Smooth muscle cell (in vitro differentiated cells): Measurements from ENCODE around the gene ROR2. TPM values are rescaled to one million over a fixed set of nuclear protein-coding genes. Genes with fewer than 3 reads are reported as not detected.

Experiments
- DNase-seq: peaks from one replicate; lab custom pipeline; 2025; ENCODE audit not compliant: unreplicated experiment; lab: John Stamatoyannopoulos, UW
- H2AFZ ChIP-seq: fragments of 200-600 bp; sonication (generic); 2 replicates; pipeline ENCODE4 v1.6.0; 2016; ENCODE audit warnings: antibody characterized with exemption, low read depth, mild to moderate bottlenecking
- H3F3A ChIP-seq: fragments of 200-600 bp; sonication (generic); 2 replicates; pipeline ENCODE4 v1.6.0; 2017; ENCODE audit warnings: antibody characterized with exemption, low read depth
- H3K27ac ChIP-seq: fragments of 200-600 bp; sonication (generic); 2 replicates; pipeline ENCODE4 v1.5.1; 2016; ENCODE audit warnings: low read depth, mild to moderate bottlenecking
- H3K27me3 ChIP-seq: fragments of 200-600 bp; sonication (generic); 2 replicates; pipeline ENCODE4 v1.6.1; 2016; ENCODE audit warnings: low read depth, mild to moderate bottlenecking
- H3K36me3 ChIP-seq: fragments of 200-600 bp; sonication (generic); 2 replicates; pipeline ENCODE4 v1.5.1; 2016; ENCODE audit warnings: low read depth
- H3K4me1 ChIP-seq: fragments of 200-600 bp; sonication (generic); 2 replicates; pipeline ENCODE4 v1.5.1; 2016; ENCODE audit warnings: low read depth
- H3K4me2 ChIP-seq: fragments of 200-600 bp; sonication (generic); 2 replicates; pipeline ENCODE4 v1.6.0; 2016; ENCODE audit warnings: mild to moderate bottlenecking
- H3K4me3 ChIP-seq: fragments of 200-600 bp; sonication (generic); 2 replicates; pipeline ENCODE4 v1.5.1; 2016; ENCODE audit warnings: mild to moderate bottlenecking
- H3K79me2 ChIP-seq: fragments of 200-600 bp; sonication (generic); 2 replicates; pipeline ENCODE4 v1.6.0; 2016; ENCODE audit warnings: low read depth, mild to moderate bottlenecking
- H3K9ac ChIP-seq: fragments of 200-600 bp; sonication (generic); 2 replicates; pipeline ENCODE4 v1.6.0; 2016; ENCODE audit warnings: low read depth
- H3K9me3 ChIP-seq: fragments of 200-600 bp; sonication (generic); replicated peaks from 2 replicates; pipeline ENCODE4 v1.5.1; 2016; ENCODE audit warnings: low read depth
- H4K20me1 ChIP-seq: fragments of 200-600 bp; sonication (generic); 2 replicates; pipeline ENCODE4 v1.6.0; 2016; ENCODE audit warnings: low read depth
- WGBS: methylation state at CpG from one replicate; pipeline ENCODE4 v1.1.7; 2016; ENCODE audit warnings: low lambda C conversion rate; 5-methylcytosine and 5-hydroxymethylcytosine counted together
- polyA plus RNA-seq: library from polyadenylated mRNA; unstranded; fragments of >200 nt; fragmentation: Nextera tagmentation; extraction: Ambion mirVana; gene quantifications from 2 replicates; pipeline ENCODE4 v1.2.1, GENCODE V29; 2016
- total RNA-seq: library from RNA; depleted of rRNA; stranded (reverse); fragments of >200 nt; gene quantifications from 2 replicates; pipeline ENCODE4 v1.2.3, GENCODE V29; 2014
- TF ChIP-seq, protein P1 (sequence below): fragments of 200-600 bp; sonication (generic); IDR thresholded peaks from 2 replicates; pipeline ENCODE4 v1.5.1; 2017; ENCODE audit warnings: borderline replicate concordance, mild to moderate bottlenecking, antibody characterized with exemption; ENCODE audit not compliant: insufficient read depth, poor library complexity, severe bottlenecking

The ROR2 gene
- total and polyA plus RNA-seq, 2 experiments from 2014 or later, result 16.7 to 21.7 TPM

DNA sequence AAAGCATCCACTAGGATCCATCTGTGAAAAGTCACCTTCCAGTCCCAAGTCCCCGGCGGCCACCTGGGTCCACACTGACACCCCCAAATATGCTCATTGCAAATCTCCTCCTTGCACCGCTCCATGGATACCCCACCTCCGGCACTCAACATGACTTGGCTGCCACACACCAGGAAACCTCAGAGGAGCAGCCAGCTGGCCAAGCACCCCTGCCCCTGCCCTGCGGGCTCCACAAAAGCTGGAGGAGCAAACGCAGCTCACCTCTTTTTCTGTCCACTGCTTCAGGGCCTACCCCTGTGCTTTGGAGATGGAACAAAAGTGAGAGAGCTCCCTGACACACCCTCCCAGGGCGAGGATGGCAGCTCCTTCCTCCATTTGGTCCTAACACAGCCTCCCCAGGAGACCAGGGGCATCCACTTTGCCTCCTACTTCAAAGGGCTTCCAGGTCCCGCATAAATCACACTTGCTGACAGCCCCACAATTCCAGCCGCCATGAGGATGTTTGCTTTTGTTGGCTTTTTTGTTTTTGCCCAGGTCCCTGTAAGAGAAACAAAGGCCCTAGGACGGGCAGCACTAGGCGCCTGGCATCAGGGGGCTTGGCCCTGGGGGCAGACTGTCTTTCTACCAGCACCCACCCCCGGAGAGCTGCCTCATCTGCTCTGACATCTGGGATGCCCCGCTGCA, 14.8 kb downstream of the ROR2 start:
- H3K4me2 ChIP-seq, result no peak overlapping the region
- H3F3A ChIP-seq, result no peaks in the 10 kb centered on the region
- no peaks in the 10 kb centered on the region for H3K27me3 ChIP-seq
- peaks cover 18% of the 10 kb centered on the region for H3K9me3 ChIP-seq
- H3K4me3 ChIP-seq, result no peak overlapping the region
- H3K79me2 ChIP-seq, result peaks cover 78% of the 10 kb centered on the region
- no peak for DNase-seq
- peaks cover 22% of the 10 kb centered on the region for H3K4me1 ChIP-seq
- WGBS, result 89% methylated on average over 13 of the region's 13 CpGs
- TF ChIP-seq, protein P1, sequence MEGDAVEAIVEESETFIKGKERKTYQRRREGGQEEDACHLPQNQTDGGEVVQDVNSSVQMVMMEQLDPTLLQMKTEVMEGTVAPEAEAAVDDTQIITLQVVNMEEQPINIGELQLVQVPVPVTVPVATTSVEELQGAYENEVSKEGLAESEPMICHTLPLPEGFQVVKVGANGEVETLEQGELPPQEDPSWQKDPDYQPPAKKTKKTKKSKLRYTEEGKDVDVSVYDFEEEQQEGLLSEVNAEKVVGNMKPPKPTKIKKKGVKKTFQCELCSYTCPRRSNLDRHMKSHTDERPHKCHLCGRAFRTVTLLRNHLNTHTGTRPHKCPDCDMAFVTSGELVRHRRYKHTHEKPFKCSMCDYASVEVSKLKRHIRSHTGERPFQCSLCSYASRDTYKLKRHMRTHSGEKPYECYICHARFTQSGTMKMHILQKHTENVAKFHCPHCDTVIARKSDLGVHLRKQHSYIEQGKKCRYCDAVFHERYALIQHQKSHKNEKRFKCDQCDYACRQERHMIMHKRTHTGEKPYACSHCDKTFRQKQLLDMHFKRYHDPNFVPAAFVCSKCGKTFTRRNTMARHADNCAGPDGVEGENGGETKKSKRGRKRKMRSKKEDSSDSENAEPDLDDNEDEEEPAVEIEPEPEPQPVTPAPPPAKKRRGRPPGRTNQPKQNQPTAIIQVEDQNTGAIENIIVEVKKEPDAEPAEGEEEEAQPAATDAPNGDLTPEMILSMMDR, result no peak
- H3K9ac ChIP-seq, result no peak overlapping the region
- no peak overlapping the region for H2AFZ ChIP-seq
- no peak overlapping the region for H3K27ac ChIP-seq
- peaks cover 5% of the 10 kb centered on the region for H3K36me3 ChIP-seq
- H4K20me1 ChIP-seq, result peaks cover 24% of the 10 kb centered on the region

DNA sequence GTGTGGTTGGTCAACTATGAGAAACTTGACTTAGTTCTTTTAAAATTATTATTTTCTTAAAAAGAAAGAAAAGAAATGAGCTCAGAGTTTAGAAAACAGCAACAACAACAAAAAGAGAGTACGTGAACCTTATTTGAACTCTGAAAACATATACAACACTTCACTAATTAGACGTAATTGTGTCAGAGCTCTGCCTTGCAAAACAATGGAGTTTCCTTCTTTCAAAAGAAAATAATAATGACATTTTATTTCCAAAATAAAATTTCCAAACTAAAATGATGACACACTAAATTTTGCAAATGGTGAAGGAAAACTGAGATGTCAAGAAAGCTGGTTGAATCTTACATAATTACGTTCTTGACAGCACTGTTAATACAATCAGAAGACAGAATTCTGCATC, 15.4 kb downstream of the ROR2 start:
- peaks cover 78% of the 10 kb centered on the region for H3K79me2 ChIP-seq
- no peak overlapping the region for H3K27ac ChIP-seq
- H3K9ac ChIP-seq, result no peak overlapping the region
- no peaks in the 10 kb centered on the region for H3K27me3 ChIP-seq
- TF ChIP-seq, protein P1, result no peak
- H3K9me3 ChIP-seq, result peaks cover 20% of the 10 kb centered on the region
- H4K20me1 ChIP-seq, result peaks cover 18% of the 10 kb centered on the region
- peaks cover 8% of the 10 kb centered on the region for H3K36me3 ChIP-seq
- no peak overlapping the region for H3K4me2 ChIP-seq
- no peaks in the 10 kb centered on the region for H3F3A ChIP-seq
- WGBS, result 88% methylated on average over 3 of the region's 3 CpGs
- DNase-seq, result no peak
- H3K4me1 ChIP-seq, result peaks cover 17% of the 10 kb centered on the region
- no peak overlapping the region for H3K4me3 ChIP-seq
- H2AFZ ChIP-seq, result no peak overlapping the region

DNA sequence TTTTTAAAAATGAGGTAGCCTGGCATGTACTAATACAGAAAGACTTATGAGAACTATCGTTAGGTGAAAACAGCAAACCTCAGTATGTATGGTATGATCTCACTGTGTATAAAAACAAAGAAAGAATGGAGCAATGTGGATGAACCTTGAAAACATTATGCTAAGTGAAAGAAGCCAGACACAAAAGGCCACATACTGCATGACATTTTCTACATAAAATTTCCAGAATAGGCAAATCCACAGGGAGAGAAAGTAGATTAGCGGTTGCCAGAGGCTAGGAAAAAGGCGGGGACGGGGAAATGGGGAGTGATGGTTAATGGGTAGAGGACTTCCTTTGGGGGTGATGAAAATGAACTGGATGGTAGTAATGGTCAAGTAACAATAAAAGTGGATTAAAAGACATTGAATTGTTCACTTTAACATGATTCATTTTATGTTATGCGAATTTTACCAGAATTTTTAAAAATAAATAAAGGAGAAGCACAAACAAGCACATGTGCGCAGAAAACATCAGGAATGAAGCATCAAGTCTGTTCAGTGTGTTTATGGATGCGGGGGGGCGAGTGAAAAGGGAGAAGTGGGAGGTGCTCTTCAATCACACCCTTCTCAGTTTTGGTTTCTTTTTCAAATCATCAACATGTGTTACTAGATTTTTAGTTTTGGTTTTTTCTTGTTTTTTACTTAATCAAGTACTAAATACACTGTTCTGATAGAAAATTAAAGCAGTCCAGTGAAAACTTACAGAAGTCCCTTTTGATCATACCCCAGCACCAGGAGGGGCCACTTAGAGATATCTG, 16.3 kb downstream of the ROR2 start:
- no peak overlapping the region for H3K4me2 ChIP-seq
- WGBS, result 94% methylated on average over 8 of the region's 8 CpGs
- peaks cover 84% of the 10 kb centered on the region for H3K79me2 ChIP-seq
- no peak overlapping the region for H3K4me3 ChIP-seq
- TF ChIP-seq, protein P1, result no peak
- no peak overlapping the region for H3K9ac ChIP-seq
- no peak overlapping the region for H3K27ac ChIP-seq
- H2AFZ ChIP-seq, result no peak overlapping the region
- DNase-seq, result no peak
- peaks cover 12% of the 10 kb centered on the region for H3K4me1 ChIP-seq
- peaks cover 8% of the 10 kb centered on the region for H3K36me3 ChIP-seq
- H4K20me1 ChIP-seq, result peaks cover 18% of the 10 kb centered on the region
- no peaks in the 10 kb centered on the region for H3K27me3 ChIP-seq
- peaks cover 20% of the 10 kb centered on the region for H3K9me3 ChIP-seq
- H3F3A ChIP-seq, result no peaks in the 10 kb centered on the region
